ENCODE data around the gene GDF7. TPM values are rescaled to one million over a fixed set of nuclear protein-coding genes. Genes with fewer than 3 reads are reported as not detected.

GDF7 gene
- total and polyA plus RNA-seq, 10 of the 15 experiments (the other 5 are each of a cell fraction or from before 2014, with no cell fraction given): 0.02 to 0.11 (median 0.04) TPM; not detected in 1

DNA sequence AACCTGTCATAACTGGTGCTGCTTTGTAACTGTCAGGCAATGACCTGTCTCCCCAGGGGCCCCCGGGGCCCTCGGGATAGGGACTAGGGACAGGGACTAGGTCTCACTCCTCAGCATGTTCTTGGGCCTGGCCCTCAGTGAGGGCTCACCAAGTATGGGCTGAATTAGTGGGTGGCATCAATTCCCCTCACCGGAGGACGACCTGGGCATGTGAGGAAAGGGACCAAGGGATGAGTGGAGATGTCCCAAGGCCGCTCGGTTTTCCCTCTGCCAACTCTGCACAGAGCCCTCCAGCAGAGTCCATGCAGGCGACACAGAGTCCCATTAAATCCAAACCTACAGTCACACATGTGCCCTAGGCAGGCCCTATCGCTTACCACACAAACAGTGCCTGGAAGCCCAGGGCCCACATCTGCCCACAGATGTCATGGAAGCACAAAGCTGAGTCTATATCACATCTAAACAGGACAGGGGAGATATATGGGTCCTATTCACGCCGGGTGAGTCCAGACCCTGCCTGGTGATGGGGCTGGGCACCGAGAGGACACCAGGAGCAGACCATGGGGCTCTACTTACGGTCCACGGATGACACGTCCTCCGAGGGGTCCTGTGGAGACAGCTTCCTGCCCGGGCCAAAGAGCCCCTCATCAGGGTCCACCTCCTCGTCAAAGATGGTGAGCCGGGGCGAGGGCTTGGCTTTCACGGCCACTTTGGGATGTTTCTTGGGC is 42.6 kb upstream of the GDF7 start:
- ATAC-seq (no peak), FAIRE-seq (no peak), DNase-seq (ENCODE audit: low read depth, low spot score) (no peak)
- Histone ChIP-seq H3K4me2 (ENCODE audit: control insufficient read depth, insufficient read depth) (no peak overlapping the region), H3K36me3 (ENCODE audit: control insufficient read depth in 2 of 2, insufficient read depth in 2 of 2, low read length in 1 of 2) (no peaks in the 10 kb centered on the region), H3K4me3 (no peak overlapping the region), H3K27me3 (replicated peaks in 1 of 2; ENCODE audit: control insufficient read depth in 2 of 2, insufficient read depth in 2 of 2, low read length in 1 of 2) (no peaks in the 10 kb centered on the region), H4K20me1 (ENCODE audit: control insufficient read depth, insufficient read depth) (no peaks in the 10 kb centered on the region), H3K4me1 (ENCODE audit: control insufficient read depth, insufficient read depth, low read length) (no peaks in the 10 kb centered on the region), H3K27ac (ENCODE audit: control insufficient read depth, insufficient read depth) (no peak overlapping the region), H3K9me3 (replicated peaks; ENCODE audit: control insufficient read depth, insufficient read depth, low read length) (no peaks in the 10 kb centered on the region), H3K9ac (ENCODE audit: control insufficient read depth, insufficient read depth, low read length) (no peak overlapping the region), H3K79me2 (ENCODE audit: control insufficient read depth, insufficient read depth, low read length) (no peaks in the 10 kb centered on the region), H2AFZ (ENCODE audit: control insufficient read depth, low read depth, low read length) (no peak overlapping the region)
- no peak for TF ChIP-seq TARDBP (IDR thresholded peaks at IDR 0.05; ENCODE audit: borderline replicate concordance)
- no peak for TF ChIP-seq CEBPB (IDR thresholded peaks at IDR 0.05; ENCODE audit: borderline replicate concordance in 1 of 2, low read depth in 2 of 2, low read length in 2 of 2)
- no peak for TF ChIP-seq TCF7 (IDR thresholded peaks at IDR 0.05; ENCODE audit: borderline replicate concordance)
- TF ChIP-seq, protein P1, sequence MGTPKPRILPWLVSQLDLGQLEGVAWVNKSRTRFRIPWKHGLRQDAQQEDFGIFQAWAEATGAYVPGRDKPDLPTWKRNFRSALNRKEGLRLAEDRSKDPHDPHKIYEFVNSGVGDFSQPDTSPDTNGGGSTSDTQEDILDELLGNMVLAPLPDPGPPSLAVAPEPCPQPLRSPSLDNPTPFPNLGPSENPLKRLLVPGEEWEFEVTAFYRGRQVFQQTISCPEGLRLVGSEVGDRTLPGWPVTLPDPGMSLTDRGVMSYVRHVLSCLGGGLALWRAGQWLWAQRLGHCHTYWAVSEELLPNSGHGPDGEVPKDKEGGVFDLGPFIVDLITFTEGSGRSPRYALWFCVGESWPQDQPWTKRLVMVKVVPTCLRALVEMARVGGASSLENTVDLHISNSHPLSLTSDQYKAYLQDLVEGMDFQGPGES (IDR thresholded peaks at IDR 0.05): no peak
- no peak for TF ChIP-seq CHD1 (IDR thresholded peaks at IDR 0.05; ENCODE audit: low read depth, low read length)
- TF ChIP-seq MEF2A (IDR thresholded peaks at IDR 0.05; ENCODE audit: insufficient read depth, low read depth, low read length): no peak
- no peak for TF ChIP-seq NFIC (IDR thresholded peaks at IDR 0.05; ENCODE audit: low read depth, low read length)
- no peak for TF ChIP-seq HDAC6 (IDR thresholded peaks at IDR 0.05; ENCODE audit: unreplicated experiment)
- TF ChIP-seq TBL1XR1 (IDR thresholded peaks at IDR 0.05; ENCODE audit: low read depth, low read length): no peak
- no peak for TF ChIP-seq ZNF384 (IDR thresholded peaks at IDR 0.05; ENCODE audit: borderline replicate concordance, low read depth, low read length)
- no peak for TF ChIP-seq CREB1 (IDR thresholded peaks at IDR 0.05; ENCODE audit: low read depth)
- no peak for TF ChIP-seq BCLAF1 (IDR thresholded peaks at IDR 0.05)
- TF ChIP-seq SKIL (IDR thresholded peaks at IDR 0.05; ENCODE audit: low read depth, poor library complexity, severe bottlenecking): no peak
- TF ChIP-seq TCF12 (IDR thresholded peaks at IDR 0.05; ENCODE audit: low read depth, low read length): no peak
- TF ChIP-seq SREBF2 (IDR thresholded peaks at IDR 0.05; ENCODE audit: low read length): no peak
- no peak for TF ChIP-seq BHLHE40 (IDR thresholded peaks at IDR 0.05; ENCODE audit: borderline replicate concordance in 1 of 2, low read depth in 2 of 2, low read length in 1 of 2)
- no peak for TF ChIP-seq SP1 (IDR thresholded peaks at IDR 0.05; ENCODE audit: low read depth, low read length)
- no TSS peak for BruUV-seq (replicated peaks)
- POLR2A ChIA-PET: interaction anchor here (1.2 kb wide), 1 partner anchor 9 kb away, joined by 3 read pairs; no protein-coding TSS in a partner anchor
- intact Hi-C loops (cut with micrococcal nuclease; ENCODE audit: unreplicated experiment): no loop called here
- WGBS (ENCODE audit: insufficient coverage, insufficient replicate concordance, low lambda C conversion rate, missing lambda C conversion rate): 67% methylated on average over 20 of the region's 20 CpGs
- RAD21 ChIA-PET (ENCODE audit: unreplicated experiment): interaction anchor here (0.6 kb wide), 1 partner anchor 18 kb away, joined by 3 read pairs; no protein-coding TSS in a partner anchor
- in situ Hi-C loops (cut with MboI): no loop called here
- CTCF ChIA-PET: no interaction called here
- SMC1A ChIA-PET (ENCODE audit: uncharacterized antibody, unreplicated experiment): no interaction called here
